ENCODE results near the gene MYL7.
"Not testable (repeated sequence)": the region's sequence is repeated elsewhere in the genome, so short reads cannot be mapped to it uniquely, and the experiment has no call there.

Gene MYL7

GRCh38 chr7:44171901-44172300 lies 30.8 kb upstream of the MYL7 start:
- DNase-seq, result not testable (repeated sequence)

GRCh38 chr7:44167920-44168319 lies 26.8 kb upstream of the MYL7 start:
- DNase-seq, result no peak

GRCh38 chr7:44163591-44163990 lies 22.5 kb upstream of the MYL7 start:
- no peak for DNase-seq

- no peak for DNase-seq
Measured at GRCh38 chr7:44162785-44163395, 21.8 kb upstream of the MYL7 start.

- DNase-seq, result no peak
Measured at GRCh38 chr7:44162179-44162578, 21.0 kb upstream of the MYL7 start.

- DNase-seq, result no peak
Measured at GRCh38 chr7:44161371-44161770, 20.2 kb upstream of the MYL7 start.

- DNase-seq, result no peak
Measured at GRCh38 chr7:44159824-44160630, 18.9 kb upstream of the MYL7 start.

- no peak for DNase-seq
Measured at GRCh38 chr7:44158873-44159631, 17.9 kb upstream of the MYL7 start.

- DNase-seq, result no peak
Measured at GRCh38 chr7:44158096-44158872, 17.2 kb upstream of the MYL7 start.

GRCh38 chr7:44157116-44158080 lies 16.3 kb upstream of the MYL7 start:
- DNase-seq, result no peak

GRCh38 chr7:44156453-44157010 lies 15.4 kb upstream of the MYL7 start:
- no peak for DNase-seq

- no peak for DNase-seq
Measured at GRCh38 chr7:44155191-44156185, 14.4 kb upstream of the MYL7 start.

GRCh38 chr7:44154703-44155102 lies 13.6 kb upstream of the MYL7 start:
- no peak for DNase-seq

GRCh38 chr7:44153948-44154335 lies 12.8 kb upstream of the MYL7 start:
- no peak for DNase-seq

- no peak for DNase-seq
Measured at GRCh38 chr7:44152971-44153947, 12.1 kb upstream of the MYL7 start.

GRCh38 chr7:44151956-44152355 lies 10.8 kb upstream of the MYL7 start:
- no peak for DNase-seq

GRCh38 chr7:44150966-44151941 lies 10.1 kb upstream of the MYL7 start:
- no peak for DNase-seq

GRCh38 chr7:44150466-44150832 lies 9.3 kb upstream of the MYL7 start:
- no peak for DNase-seq

Data from GF-D8 (cell line).